ENCODE measurements around the gene BTK.
A peak's percentile ranks its signal among the peaks of the same experiment; 100 is the strongest.

BTK gene

GRCh38 chrX:101385795-101386541 lies at the start of gene BTK:
TSS of gene BTK (minus strand) at chrX:101386191. CDS start at chrX:101375284, 10,907 bp downstream.
- no peak for DNase-seq (ENCODE audit: low read depth, low spot score)

- DNase-seq (ENCODE audit: low read depth, low spot score) = no peak
Measured at GRCh38 chrX:101430457-101431078, 44.6 kb upstream of the BTK start.

GRCh38 chrX:101429934-101430333 lies 43.9 kb upstream of the BTK start:
- no peak for DNase-seq (ENCODE audit: low read depth, low spot score)

GRCh38 chrX:101427954-101428353 lies 42.0 kb upstream of the BTK start:
- no peak for DNase-seq (ENCODE audit: low read depth, low spot score)

- no peak for DNase-seq (ENCODE audit: low read depth, low spot score)
Measured at GRCh38 chrX:101419489-101419888, 33.5 kb upstream of the BTK start.

GRCh38 chrX:101417981-101418841 lies 32.2 kb upstream of the BTK start:
- DNase-seq (ENCODE audit: low read depth, low spot score) = no peak

- no peak for DNase-seq (ENCODE audit: low read depth, low spot score)
Measured at GRCh38 chrX:101417190-101417589, 31.2 kb upstream of the BTK start.

- no peak for DNase-seq (ENCODE audit: low read depth, low spot score)
Measured at GRCh38 chrX:101416691-101417090, 30.7 kb upstream of the BTK start.

- DNase-seq (ENCODE audit: low read depth, low spot score) = no peak
Measured at GRCh38 chrX:101415180-101416145, 29.5 kb upstream of the BTK start.

- no peak for DNase-seq (ENCODE audit: low read depth, low spot score)
Measured at GRCh38 chrX:101411984-101412383, 26.0 kb upstream of the BTK start.

- no peak for DNase-seq (ENCODE audit: low read depth, low spot score)
Measured at GRCh38 chrX:101410461-101410860, 24.5 kb upstream of the BTK start.

- DNase-seq (ENCODE audit: low read depth, low spot score) = no peak
Measured at GRCh38 chrX:101409043-101409442, 23.1 kb upstream of the BTK start.

GRCh38 chrX:101408532-101408841 lies 22.5 kb upstream of the BTK start:
- no peak for DNase-seq (ENCODE audit: low read depth, low spot score)

- peak; percentile 59 for DNase-seq (ENCODE audit: low read depth, low spot score)
Measured at GRCh38 chrX:101407748-101408531, 21.9 kb upstream of the BTK start, which contains the start of the genes GLA and HNRNPH2. TSS of gene GLA (minus strand) at chrX:101407925. CDS start at chrX:101407903, 22 bp downstream. TSS of gene HNRNPH2 (plus strand) at chrX:101408222. CDS start at chrX:101411989, 3,767 bp downstream.

GRCh38 chrX:101407167-101407747 lies 21.3 kb upstream of the BTK start:
- DNase-seq (ENCODE audit: low read depth, low spot score) = no peak

GRCh38 chrX:101399825-101400224 lies 13.8 kb upstream of the BTK start:
- DNase-seq (ENCODE audit: low read depth, low spot score) = no peak

- no peak for DNase-seq (ENCODE audit: low read depth, low spot score)
Measured at GRCh38 chrX:101398694-101399093, 12.7 kb upstream of the BTK start.

GRCh38 chrX:101397779-101398178 lies 11.8 kb upstream of the BTK start:
- DNase-seq (ENCODE audit: low read depth, low spot score) = no peak

GRCh38 chrX:101395789-101396188 lies 9.8 kb upstream of the BTK start:
- DNase-seq (ENCODE audit: low read depth, low spot score) = no peak

GRCh38 chrX:101394372-101394771 lies 8.4 kb upstream of the BTK start:
- DNase-seq (ENCODE audit: low read depth, low spot score) = no peak
